Left ventricle myocardium superior (tissue), 1 donor: ENCODE results near the gene ACYP2. TPM values are rescaled to one million over a fixed set of nuclear protein-coding genes. Genes with fewer than 3 reads are reported as not detected.
"Not testable (repeated sequence)": the region's sequence is repeated elsewhere in the genome, so short reads cannot be mapped to it uniquely, and the experiment has no call there.

ENCODE experiments used
- ATAC-seq: fragments of 200-7000 bp; cut with Tn5 transposase; one replicate; pipeline ENCODE4 v1.9.1; 2020; ENCODE audit warnings: mild to moderate bottlenecking, moderate library complexity
- DNase-seq: peaks from one replicate; pipeline ENCODE4 v3.0.0-alpha.2; 2020
- intact Hi-C: fragments of 100-400 bp; cut with micrococcal nuclease; formaldehyde crosslinking; loops from one replicate; pipeline ENCODE4 v1.11.0; 2022
- total RNA-seq: library from RNA; stranded (reverse); fragmentation: NEBNext Ultra II Directional; extraction: Animal tissue kit (Norgen Biotek cat#: 25700); gene quantifications from one replicate; pipeline ENCODE4 v1.2.1, GENCODE V29; 2021
- donor health status: DM: no; HTN: yes; CAD: no; lungs with severe emphysema.

Gene ACYP2
- total RNA-seq, 1 donor from 2014 or later, result 60.3 TPM

DNA sequence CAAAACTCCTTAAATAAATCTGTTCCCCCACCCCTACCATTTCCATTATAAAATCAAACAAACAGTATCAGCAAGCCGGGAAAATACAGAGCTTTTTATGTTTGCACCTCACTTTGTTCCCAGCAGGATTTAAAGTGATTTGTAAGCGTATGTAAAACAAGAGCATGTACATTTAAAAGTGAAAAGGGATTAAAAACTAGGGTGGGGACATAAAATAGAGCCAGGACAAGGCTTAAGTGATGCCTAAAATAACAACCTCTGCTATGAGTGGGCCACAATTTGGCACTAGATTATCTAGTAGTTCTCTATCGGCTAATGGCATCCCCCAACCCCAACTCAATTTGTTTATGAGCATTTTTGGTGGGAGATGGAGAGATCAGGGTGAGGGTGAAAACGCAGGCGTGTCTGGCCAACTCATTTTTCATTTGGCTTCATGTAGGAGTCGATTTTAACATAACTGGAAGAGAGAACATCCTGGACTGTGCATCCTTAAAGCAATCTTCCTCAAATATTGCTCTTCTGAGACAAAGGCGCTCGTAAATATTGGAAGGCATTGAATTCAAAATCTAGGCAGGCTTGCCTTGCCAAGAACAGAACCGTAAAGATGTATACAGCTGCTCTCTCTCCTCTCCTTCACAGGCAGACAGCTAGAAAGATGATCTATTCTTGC lies 175.1 kb downstream of the ACYP2 start:
- DNase-seq (no peak), ATAC-seq (no peak)
- intact Hi-C loops, result no loop called here

DNA sequence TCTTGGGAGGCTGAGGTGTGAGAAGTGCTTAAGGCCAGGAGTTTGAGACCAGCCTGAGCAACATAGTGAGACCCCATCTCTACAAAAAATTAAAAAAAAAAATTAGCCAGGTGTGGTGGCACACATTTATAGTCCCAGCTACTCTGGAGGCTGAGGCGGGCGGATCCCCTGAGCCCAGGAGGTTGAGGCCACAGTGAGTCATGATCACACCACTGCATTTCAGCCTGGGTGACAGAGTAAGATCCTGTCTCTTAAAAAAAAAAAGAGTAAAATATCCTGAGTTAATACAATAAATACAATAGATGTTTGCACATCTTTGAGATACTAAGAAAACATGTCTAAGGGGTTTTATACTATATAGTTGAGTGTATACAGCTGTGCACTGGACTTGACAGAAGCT lies 179.2 kb downstream of the ACYP2 start:
- DNase-seq, ATAC-seq, intact Hi-C loops: not testable (repeated sequence)

DNA sequence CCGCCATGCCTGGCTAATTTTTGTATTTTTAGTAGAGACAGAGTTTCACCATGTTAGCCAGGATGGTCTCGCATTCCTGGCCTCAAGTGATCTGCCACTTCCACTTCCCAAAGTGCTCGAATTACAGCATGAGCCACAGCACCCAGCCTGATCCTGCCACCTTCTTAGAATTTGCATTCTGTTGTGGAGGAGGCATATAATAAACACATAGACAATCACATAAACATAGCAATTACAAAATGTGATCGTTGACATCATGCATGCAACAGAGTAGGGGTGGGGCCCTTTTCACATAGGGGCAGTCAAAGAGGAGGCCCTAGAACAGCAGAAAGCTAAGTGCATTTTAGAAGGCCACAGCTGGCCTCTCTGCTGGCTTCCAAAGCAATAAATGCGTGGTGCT lies 180.5 kb downstream of the ACYP2 start:
- no peak for ATAC-seq
- no peak for DNase-seq
- intact Hi-C loops, result no loop called here

DNA sequence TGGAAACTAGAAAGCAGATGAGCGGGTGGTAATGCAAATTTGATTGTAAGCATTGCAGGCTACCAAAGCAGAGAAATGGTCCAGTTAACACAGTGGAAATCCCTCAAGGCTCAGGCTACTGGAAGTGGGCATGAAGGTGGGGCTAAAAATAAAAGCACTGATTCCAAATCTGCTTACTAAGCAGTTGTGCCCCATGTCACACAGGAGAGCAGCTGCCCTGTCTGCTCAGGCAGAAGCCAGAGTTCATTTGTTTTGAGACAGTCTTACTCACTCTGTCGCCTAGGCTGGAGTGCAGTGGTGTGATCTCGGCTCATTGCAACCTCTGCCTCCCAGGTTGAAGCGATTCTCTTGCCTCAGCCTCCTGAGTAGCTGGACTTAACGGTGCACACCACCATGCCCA lies 183.1 kb downstream of the ACYP2 start:
- DNase-seq (no peak), ATAC-seq (no peak)
- intact Hi-C loops, result no loop called here

DNA sequence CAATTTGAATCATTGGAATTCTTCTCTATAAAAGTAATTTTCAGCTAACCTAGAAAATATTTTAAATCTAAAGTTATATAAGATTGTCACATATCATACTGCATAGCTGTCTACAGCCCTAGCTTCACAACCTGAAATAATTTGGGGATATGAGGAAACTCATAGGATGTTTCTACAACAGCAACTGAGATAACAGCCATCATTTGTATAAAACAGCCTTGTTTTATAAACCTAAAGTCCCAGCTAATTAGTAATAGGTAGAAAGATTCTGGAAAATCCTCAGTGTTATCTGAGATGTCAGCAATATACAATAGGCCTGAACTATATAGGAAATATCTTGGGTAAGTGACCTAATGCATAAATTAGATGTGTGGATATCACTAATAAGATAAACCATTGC lies 188.2 kb downstream of the ACYP2 start:
- DNase-seq (no peak), ATAC-seq (no peak)
- intact Hi-C loops, result no loop called here

DNA sequence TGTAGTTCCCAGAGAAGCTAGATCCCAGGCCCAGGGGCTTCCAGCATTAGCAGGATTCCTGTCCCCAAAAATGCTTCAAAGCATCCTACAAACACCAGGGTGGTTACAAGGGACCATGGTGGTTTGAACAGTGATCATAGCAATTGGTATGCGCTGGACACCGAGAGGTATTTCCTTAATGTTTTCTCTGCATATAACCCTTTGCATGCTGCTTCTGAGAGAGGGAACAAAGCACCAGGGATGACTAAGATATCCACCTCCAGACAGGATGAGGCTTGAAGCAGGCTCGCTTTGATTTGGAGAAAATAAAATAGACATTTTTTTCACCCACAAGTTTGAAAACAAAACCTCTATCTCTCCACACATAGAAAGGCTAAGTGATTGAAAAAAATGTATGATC lies 191.1 kb downstream of the ACYP2 start:
- DNase-seq (no peak), ATAC-seq (no peak)
- intact Hi-C loops, result no loop called here

DNA sequence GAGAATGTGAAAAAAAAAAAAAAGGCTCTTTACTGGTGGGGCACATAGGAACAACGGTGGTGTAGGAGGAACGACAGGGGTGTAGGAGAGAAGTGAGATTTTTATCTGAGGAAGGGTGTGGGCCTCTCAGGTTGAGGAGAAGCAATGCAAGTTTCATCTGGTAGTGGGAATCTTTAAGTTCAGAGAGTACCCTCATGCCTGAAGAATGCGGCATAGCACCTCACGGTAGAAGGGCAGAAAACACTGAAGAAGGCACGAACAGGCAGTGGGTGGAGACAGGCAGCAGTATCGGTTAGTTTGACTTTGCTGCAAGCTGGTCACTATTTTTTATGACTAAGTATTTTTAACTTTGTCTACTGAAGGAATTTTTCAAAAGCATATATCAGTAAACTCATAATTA lies 192.8 kb downstream of the ACYP2 start:
- ATAC-seq (no peak), DNase-seq (no peak)
- intact Hi-C loops, result no loop called here

DNA sequence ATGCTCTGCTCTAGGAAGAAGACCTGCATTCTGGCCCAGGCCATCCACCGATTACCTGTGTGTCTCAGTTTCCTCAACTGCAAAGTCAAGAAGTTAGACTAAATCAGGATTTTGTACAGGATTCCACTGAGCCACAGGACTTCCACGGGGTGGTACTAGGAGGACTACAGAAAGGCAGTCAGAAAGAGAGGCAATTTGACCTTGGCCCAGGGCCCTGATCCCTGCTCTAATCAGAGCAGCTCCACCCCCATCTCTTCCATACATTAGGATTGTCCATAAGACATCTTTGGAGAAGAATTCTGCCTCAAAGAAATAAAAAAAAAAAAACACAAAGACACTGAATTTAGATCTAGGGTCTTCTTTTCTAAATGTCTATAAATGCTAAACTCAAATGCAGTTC lies 193.4 kb downstream of the ACYP2 start:
- intact Hi-C loops, result no loop called here
- ATAC-seq, result no peak
- no peak for DNase-seq

DNA sequence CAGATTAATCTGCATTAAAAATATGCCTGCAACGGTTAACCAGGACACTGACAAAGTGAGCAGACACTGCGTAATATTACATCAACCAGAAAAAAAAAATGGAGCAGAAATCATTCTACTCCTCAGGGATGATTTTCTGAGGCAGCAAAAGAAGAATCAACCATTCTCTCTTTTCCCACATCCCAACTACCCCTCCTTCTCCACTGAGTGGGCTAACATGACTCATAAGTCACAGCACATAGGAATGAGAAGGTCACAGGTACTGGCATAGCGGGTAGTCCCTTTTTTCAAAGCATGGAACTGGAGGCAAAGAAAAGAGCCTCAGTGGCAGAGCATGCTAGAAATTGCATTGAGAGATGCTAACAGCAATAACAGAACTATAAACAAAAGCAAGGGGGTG lies 194.9 kb downstream of the ACYP2 start:
- intact Hi-C loops, result no loop called here
- DNase-seq (no peak), ATAC-seq (peak; percentile 43)

DNA sequence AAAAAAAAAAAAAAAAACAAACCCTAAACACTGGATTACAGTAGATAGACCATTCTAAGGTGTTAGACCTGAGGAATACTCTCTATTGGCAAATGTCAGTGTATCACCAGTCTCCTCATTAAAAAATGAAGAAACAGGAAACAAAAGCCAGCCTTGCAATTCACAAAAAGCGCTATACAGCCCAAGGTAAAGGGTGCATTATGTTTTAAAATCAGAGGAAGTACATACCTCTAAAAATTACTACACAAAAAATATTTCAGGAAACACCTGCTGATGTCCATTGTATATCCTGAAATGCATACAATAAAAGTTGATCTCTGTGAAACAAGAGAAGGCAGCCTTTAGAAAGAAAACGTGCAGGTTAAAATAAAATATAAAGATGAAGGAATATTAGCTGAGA lies 195.5 kb downstream of the ACYP2 start:
- no peak for DNase-seq
- no peak for ATAC-seq
- intact Hi-C loops, result no loop called here

DNA sequence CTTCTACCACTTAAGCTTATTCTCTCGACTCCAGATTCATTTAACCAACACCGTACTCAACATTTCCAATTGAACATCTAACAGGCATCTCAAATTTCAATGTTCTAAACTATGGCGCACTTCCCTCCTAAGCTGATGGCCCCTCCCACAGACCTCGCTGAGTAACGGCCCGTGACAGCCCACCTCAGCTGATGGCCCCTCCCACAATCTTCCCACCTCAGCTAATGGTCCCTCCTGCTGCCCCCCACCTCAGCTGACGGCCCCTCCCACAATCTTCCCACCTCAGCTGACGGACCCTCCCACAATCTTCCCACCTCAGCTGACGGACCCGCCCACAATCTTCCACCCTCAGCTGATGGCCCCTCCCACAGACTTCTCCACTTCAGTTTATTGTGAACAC lies 197.7 kb downstream of the ACYP2 start:
- ATAC-seq, result no peak
- intact Hi-C loops, result no loop called here
- no peak for DNase-seq

DNA sequence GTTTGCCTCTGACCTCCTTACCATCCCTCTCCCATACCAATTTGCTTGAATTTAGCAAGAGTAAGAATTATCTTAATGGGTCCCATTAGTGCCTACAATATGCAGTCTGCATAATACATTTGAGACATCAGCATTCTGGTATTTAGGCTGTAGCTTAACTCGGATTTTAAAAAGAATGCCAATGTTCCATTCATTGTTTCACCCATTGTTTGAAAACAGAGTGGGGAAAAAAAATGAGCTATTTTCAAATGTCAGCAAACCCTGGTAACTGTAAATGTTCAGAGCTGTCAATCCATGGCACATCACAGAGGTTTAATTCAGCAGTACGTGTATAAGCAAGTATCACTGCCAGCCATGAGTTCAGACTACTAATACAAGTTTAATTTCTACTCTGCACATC lies 202.6 kb downstream of the ACYP2 start:
- intact Hi-C loops, result no loop called here
- DNase-seq (no peak), ATAC-seq (no peak)

DNA sequence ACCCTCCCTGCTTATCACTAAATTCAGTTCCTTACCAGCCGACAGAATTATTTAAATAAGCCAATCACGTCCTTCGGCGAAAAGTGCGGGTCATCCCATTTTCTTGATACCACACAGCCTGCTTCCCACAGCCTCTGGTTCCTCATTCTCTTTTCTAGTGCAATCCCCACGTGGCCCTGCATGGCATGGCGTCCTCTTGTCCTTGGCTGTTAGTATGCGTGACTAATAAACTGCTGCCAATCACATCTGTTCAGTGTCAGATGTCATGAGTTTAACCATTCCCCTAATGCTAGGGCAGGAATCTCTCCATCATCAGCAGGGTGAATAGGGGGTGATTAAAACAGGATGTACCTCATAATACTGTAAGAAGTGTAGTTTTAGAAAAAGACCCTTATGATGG lies 203.4 kb downstream of the ACYP2 start:
- ATAC-seq, result peak; percentile 72
- peak; percentile 33 for DNase-seq
- intact Hi-C loops, result no loop called here

DNA sequence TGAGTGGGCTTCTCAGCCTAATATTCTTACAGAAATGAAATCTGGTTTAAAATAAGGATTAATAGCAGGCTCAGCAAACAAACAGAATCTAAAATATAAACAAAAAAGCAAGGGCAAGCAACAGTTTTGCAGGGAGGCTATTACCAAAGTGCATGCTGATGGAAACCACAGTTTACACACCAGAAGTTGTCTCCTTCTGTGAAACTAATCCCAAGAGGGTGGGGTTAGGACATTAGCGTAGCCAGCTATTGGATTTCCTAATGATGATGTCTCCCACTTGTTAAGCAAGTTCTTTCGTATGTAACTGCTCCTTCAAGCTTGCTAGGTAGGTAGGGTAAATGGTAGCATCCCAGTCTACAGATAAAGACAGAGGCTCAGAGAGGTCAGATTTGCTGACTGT lies 205.6 kb downstream of the ACYP2 start:
- ATAC-seq, result peak; percentile 38
- no peak for DNase-seq
- intact Hi-C loops, result no loop called here

DNA sequence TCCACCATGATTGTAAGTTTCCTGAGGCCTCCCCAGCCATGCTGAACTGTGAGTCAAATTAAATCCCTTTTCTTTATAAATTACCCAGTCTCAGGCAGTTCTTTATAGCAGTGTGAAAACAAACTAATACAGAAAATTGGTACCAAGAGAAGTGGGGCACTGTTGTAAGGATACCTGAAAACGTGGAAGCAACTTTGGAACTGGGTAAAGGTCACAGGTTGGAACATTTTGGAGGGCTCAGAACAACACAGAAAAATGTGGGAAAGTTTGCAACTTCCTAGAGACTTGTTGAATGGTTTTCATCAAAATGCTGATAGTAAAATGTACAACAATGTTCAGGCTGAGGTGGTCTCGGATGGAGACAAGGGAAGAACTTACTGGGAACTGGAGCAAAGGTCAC lies 209.1 kb downstream of the ACYP2 start:
- DNase-seq, ATAC-seq, intact Hi-C loops: not testable (repeated sequence)

DNA sequence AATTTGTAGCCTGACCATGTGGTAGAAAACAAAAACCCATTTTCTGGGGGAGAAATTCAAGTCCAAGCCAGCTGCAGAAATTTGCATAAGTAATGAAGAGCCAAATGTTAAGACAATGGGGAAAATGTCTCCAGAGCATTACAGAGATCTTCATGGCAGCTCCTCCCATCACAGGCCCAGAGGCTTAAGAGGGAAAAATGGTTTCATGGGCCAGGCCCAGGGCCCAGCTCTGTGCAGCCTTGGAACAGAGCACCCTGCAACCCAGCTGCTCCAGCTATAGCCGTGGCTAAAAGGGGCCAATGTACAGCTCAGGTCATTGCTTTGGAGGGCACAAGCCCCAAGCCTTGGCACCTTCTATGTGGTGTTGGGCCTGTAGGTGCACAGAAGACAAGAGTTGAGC lies 209.7 kb downstream of the ACYP2 start:
- intact Hi-C loops, result no loop called here
- DNase-seq (no peak), ATAC-seq (no peak)

DNA sequence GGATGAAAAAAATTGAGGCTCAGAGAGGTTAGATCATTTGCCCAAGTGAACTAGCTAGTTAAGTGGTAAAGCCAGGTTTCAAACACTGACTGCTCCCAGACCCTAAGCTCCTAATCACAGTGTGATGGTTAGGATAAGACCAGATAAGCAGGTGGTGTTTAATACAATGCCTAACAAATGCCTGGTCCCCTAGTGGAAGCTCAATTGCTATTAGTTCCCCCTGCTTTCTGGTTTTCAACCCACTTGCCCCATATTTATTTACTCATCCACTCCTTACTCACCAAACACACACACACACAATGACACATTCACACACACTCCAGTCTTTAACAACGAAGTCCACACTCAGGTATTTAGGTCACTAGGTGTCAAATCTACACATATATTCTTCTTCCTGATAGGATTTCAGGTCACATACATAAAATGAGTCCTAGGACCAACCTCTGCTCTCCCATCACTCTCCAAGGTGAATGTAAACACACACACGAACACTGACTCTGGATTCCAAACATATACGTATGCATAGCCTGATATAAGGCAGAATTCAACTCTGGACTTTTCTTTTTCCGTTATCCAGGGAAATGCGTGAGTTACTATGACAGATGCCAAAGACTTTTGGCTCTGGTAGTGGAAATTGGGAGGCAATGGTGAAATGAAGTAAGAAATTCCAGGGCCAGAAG lies 214.2 kb downstream of the ACYP2 start:
- intact Hi-C loops, result loop anchor here (10.0 kb wide), 1 partner anchor 125 kb away; no protein-coding TSS in a partner anchor
- ATAC-seq (no peak), DNase-seq (no peak)

DNA sequence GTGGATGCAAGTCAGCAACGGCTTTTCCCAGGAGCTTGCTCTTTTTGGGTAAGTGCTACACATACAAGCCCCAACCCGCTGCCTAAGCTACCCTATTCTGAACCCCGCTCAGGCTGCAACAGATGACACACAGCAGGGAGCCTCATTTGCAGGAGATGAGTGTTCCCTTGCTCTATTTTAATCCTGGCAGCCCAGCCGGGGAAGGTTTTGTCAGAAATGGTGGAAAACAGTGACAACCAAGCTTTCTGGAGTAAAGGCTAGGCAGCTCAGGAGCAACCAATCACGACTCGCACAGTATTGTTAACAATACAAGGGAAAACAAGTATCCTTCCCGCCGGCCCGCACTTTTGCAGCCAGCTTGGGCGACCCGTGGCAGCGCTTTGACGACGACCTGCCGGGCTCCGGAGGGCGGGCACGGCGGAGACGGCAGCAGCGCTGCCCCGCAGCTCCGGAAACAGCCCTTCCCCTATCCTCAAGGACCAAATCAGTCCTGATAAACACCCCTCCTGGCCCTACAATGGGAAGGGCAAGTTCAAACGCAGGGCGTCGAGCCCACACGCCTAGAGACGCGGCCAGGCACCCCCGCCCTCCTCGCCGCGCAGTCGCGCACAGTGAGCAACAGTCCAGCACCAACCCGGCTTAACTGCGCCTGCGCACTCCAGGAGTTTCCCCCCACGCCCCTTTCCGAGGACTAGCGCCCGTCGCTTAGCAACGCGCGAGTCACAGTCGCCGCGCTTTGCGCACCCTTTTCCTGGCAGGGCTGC lies 214.9 kb downstream of the ACYP2 start:
- intact Hi-C loops, result loop anchor here (10.0 kb wide), 1 partner anchor 126 kb away; no protein-coding TSS in a partner anchor
- DNase-seq, result peak; percentile 99
- ATAC-seq, result peak; percentile 98

DNA sequence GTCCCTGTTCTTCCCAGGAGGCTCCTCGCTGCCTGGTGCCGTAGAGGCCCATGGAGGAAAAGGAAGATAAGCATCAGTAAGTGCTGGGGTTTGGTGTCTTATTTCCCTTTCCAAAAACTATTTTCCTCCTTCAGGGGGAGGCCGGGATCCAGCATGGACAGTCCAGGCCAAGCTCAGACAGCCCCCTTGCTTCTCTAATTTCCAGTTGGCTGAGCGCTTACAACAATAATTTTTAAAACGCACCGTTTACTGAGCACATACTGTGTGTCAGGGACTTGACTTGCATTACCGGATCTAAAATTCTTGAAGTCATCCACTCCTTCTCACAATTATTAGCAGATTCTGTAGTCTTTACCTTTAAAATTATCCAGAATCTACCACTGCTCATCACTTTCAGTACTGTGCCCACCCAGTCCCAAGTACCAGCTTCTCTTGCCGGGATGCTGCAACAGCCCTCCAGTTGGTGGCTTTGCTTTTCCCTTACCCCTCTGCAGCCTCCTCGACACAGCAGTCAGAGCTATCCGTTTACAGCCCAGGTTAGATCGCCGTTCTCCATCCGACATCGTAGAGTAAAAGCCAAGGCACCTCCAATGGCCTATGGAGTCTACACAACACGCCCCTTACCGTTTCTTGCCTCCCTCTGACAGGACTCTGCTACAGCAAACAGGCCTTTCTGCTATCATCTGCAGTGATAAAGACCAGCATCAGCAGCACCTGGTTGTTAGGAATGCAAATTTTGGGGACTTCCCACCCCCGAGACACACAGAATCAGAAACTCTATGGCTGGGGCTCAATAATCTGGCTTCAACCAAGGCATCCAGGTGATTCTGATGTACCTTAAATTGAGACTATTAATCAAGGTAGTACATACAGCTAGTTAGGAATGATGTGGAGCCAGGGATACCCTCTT lies 215.8 kb downstream of the ACYP2 start:
- DNase-seq (no peak), ATAC-seq (no peak)
- intact Hi-C loops, result loop anchor here (10.0 kb wide), 1 partner anchor 126 kb away; no protein-coding TSS in a partner anchor
